Naive thymus-derived CD4-positive, alpha-beta T cell (primary cell): ENCODE results near the gene COTL1. TPM values are rescaled to one million over a fixed set of nuclear protein-coding genes. Genes with fewer than 3 reads are reported as not detected.

Experiments used
- ATAC-seq: fragments of 150-1000 bp; cut with Tn5 transposase; 2 replicates; pipeline ENCODE4 v1.10.0; 2021; ENCODE audit warnings: mild to moderate bottlenecking, moderate library complexity
- CTCF ChIA-PET: fragments of 350-600 bp; sonication (Branson Sonifier 250); formaldehyde crosslinking; loops from one replicate; lab custom pipeline; 2021; ENCODE audit warnings: antibody characterized with exemption; lab: Charles Lee
- POLR2A ChIA-PET: fragments of 350-600 bp; sonication (Branson Sonifier 250); formaldehyde crosslinking; loops from one replicate; lab custom pipeline; 2021; ENCODE audit warnings: antibody characterized with exemption, inconsistent platforms; lab: Charles Lee
- DNase-seq, 9 donors: peaks; one replicate each; pipeline versions ENCODE4 v3.0.0 to v3.0.0-alpha.2; 2020 to 2022; ENCODE audit warnings: mixed read lengths in 1 of 9
- H3K27ac ChIP-seq: one replicate; pipeline ENCODE4 v1.7.0; 2013; ENCODE audit warnings: mild to moderate bottlenecking, low read depth, low read length, moderate library complexity
- H3K27me3 ChIP-seq, 2 donors: one replicate each; pipeline ENCODE4 v1.7.0; 2013; ENCODE audit warnings: low read length in 2 of 2, mild to moderate bottlenecking in 2 of 2, moderate library complexity in 2 of 2; ENCODE audit not compliant: control insufficient read depth in 2 of 2, insufficient read depth in 2 of 2
- H3K36me3 ChIP-seq, 3 experiments: 1 replicate in 2 of 3; 2 replicates in 1 of 3; pipeline ENCODE4 v1.7.0; 2013; ENCODE audit warnings: low read length in 3 of 3, mild to moderate bottlenecking in 3 of 3, moderate library complexity in 1 of 3; ENCODE audit not compliant: insufficient read depth in 3 of 3, control insufficient read depth in 2 of 3
- H3K4me1 ChIP-seq, 2 donors: one replicate each; pipeline ENCODE4 v1.7.0; 2013; ENCODE audit warnings: low read length in 2 of 2, mild to moderate bottlenecking in 2 of 2, moderate library complexity in 1 of 2; ENCODE audit not compliant: control insufficient read depth in 2 of 2, insufficient read depth in 2 of 2
- H3K4me3 ChIP-seq: 2 replicates; pipeline ENCODE4 v1.7.0; 2013; ENCODE audit warnings: mild to moderate bottlenecking, low read length
- H3K9me3 ChIP-seq, 3 experiments: 1 replicate in 2 of 3; 2 replicates in 1 of 3; pipeline ENCODE4 v1.7.0; 2013; ENCODE audit warnings: low read length in 3 of 3; ENCODE audit not compliant: control insufficient read depth in 2 of 3
- H3K27ac Mint-ChIP-seq, 9 donors: one replicate each; pipeline ENCODE4 v1.8.0; 2020 to 2022; ENCODE audit warnings: mixed read lengths in 9 of 9, mild to moderate bottlenecking in 8 of 9, moderate library complexity in 5 of 9, inconsistent platforms in 2 of 9
- H3K27me3 Mint-ChIP-seq, 5 donors: one replicate each; pipeline ENCODE4 v1.8.0; 2021 to 2022; ENCODE audit warnings: mixed read lengths in 5 of 5, mild to moderate bottlenecking in 1 of 5
- H3K36me3 Mint-ChIP-seq, 5 donors: one replicate each; pipeline ENCODE4 v1.8.0; 2020 to 2022; ENCODE audit warnings: mixed read lengths in 5 of 5, mild to moderate bottlenecking in 3 of 5, inconsistent platforms in 1 of 5
- H3K4me1 Mint-ChIP-seq, 7 donors: one replicate each; pipeline ENCODE4 v1.8.0; 2020 to 2022; ENCODE audit warnings: mixed read lengths in 7 of 7, mild to moderate bottlenecking in 3 of 7, inconsistent platforms in 1 of 7
- H3K4me3 Mint-ChIP-seq, 10 donors: one replicate each; pipeline ENCODE4 v1.8.0; 2020 to 2022; ENCODE audit warnings: mild to moderate bottlenecking in 10 of 10, mixed read lengths in 10 of 10, moderate library complexity in 6 of 10, inconsistent platforms in 2 of 10
- H3K9me3 Mint-ChIP-seq, 11 donors: one replicate each; pipeline ENCODE4 v1.8.0; 2020 to 2022; ENCODE audit warnings: mixed read lengths in 11 of 11, mild to moderate bottlenecking in 4 of 11, inconsistent platforms in 1 of 11, moderate library complexity in 1 of 11
- intact Hi-C, 2 donors: fragments of 100-400 bp; cut with micrococcal nuclease; formaldehyde crosslinking; loops; one replicate each; pipeline ENCODE4 v1.15.1; 2023
- polyA plus RNA-seq, 2 donors: library from polyadenylated mRNA; unstranded; fragments of 300-500 nt; fragmentation: Illumina TruSeq; gene quantifications; one replicate each; pipeline ENCODE4 v1.2.3, GENCODE V29; 2021
- total RNA-seq, 6 experiments: library from RNA in 5 of 6; stranded (reverse) in 5 of 6; gene quantifications; 1 replicate in 5 of 6; 2 replicates in 1 of 6; pipeline ENCODE4 v1.2.3 and lab custom pipeline; 2021 to 2026

COTL1 gene
- total and polyA plus RNA-seq, 7 experiments from 2014 or later, result 84.2 to 704 (median 268) TPM

- Histone ChIP-seq H3K4me1 (peaks cover 82 to 89% of the 10 kb centered on the region in 2 donors), H3K27ac (peak overlapping the region; percentile 69), H3K4me3 (peak overlapping the region; percentile 5), H3K36me3 (peaks cover 0 to 8% (median 0%) of the 10 kb centered on the region in 3 experiments), H3K9me3 (no peaks in the 10 kb centered on the region), H3K27me3 (no peaks in the 10 kb centered on the region)
- Mint-ChIP-seq H3K27me3 (peaks cover 0 to 4% (median 0%) of the 10 kb centered on the region in 5 donors), H3K36me3 (peaks cover 0 to 47% (median 13%) of the 10 kb centered on the region in 5 donors), H3K4me3 (peak overlapping the region; percentile 71 to 84 (median 78)), H3K4me1 (peaks cover 72 to 96% (median 90%) of the 10 kb centered on the region in 7 donors), H3K27ac (peak overlapping the region; percentile 90 to 98 (median 95)), H3K9me3 (no peaks in the 10 kb centered on the region)
- intact Hi-C loops, result no loop called here
- ChIA-PET CTCF (interaction anchor here (0.7 to 4.2 kb wide), 9 partner anchors 9 to 88 kb away, joined by 3 to 20 read pairs (median 5); no protein-coding TSS in a partner anchor), POLR2A (interaction anchor here (0.9 to 4.6 kb wide), 13 partner anchors 9 to 84 kb away, joined by 3 to 38 read pairs (median 5); partner anchors contain the start of gene COTL1)
- DNase-seq, result no peak
- no peak for ATAC-seq
These were observed 20.9 kb downstream of the COTL1 start for GRCh38 chr16:84596801-84597527.

- peak overlapping the region; percentile 90 to 98 (median 95) for H3K27ac Mint-ChIP-seq
- intact Hi-C loops, result no loop called here
- no peaks in the 10 kb centered on the region for H3K9me3 Mint-ChIP-seq
- H3K4me1 Mint-ChIP-seq, result peaks cover 66 to 90% (median 82%) of the 10 kb centered on the region in 7 donors
- H3K27ac ChIP-seq, result peak overlapping the region; percentile 69
- H3K4me3 ChIP-seq, result no peak overlapping the region
- peaks cover 0 to 4% (median 0%) of the 10 kb centered on the region in 5 donors for H3K27me3 Mint-ChIP-seq
- DNase-seq (no peak), ATAC-seq (no peak)
- H3K9me3 ChIP-seq, result no peaks in the 10 kb centered on the region
- H3K4me1 ChIP-seq, result peaks cover 74 to 81% of the 10 kb centered on the region in 2 donors
- H3K27me3 ChIP-seq, result no peaks in the 10 kb centered on the region
- H3K36me3 Mint-ChIP-seq, result peaks cover 0 to 47% (median 14%) of the 10 kb centered on the region in 5 donors
- H3K36me3 ChIP-seq, result peaks cover 0 to 8% (median 0%) of the 10 kb centered on the region in 3 experiments
- peak overlapping the region in 7 of 10 donors; percentile 39 to 84 (median 78) for H3K4me3 Mint-ChIP-seq
- ChIA-PET POLR2A (interaction anchor here (0.9 to 3.0 kb wide), 4 partner anchors 17 to 47 kb away, joined by 3 to 26 read pairs (median 4); partner anchors contain the start of gene COTL1), CTCF (interaction anchor here (0.6 to 0.7 kb wide), 2 partner anchors 17 to 27 kb away, joined by 3 read pairs; no protein-coding TSS in a partner anchor)
These were observed 21.7 kb downstream of the COTL1 start for GRCh38 chr16:84596161-84596560.

- ChIA-PET POLR2A (interaction anchor here (1.3 to 1.6 kb wide), 3 partner anchors 11 to 43 kb away, joined by 3 to 8 read pairs (median 4); no protein-coding TSS in a partner anchor), CTCF (interaction anchor here (0.6 kb wide), 1 partner anchor 963 kb away, joined by 4 read pairs; no protein-coding TSS in a partner anchor)
- Mint-ChIP-seq H3K9me3 (no peaks in the 10 kb centered on the region), H3K27me3 (peaks cover 0 to 4% (median 0%) of the 10 kb centered on the region in 5 donors), H3K36me3 (peaks cover 0 to 45% (median 14%) of the 10 kb centered on the region in 5 donors), H3K27ac (peak overlapping the region; percentile 88 to 98 (median 96)), H3K4me3 (peak overlapping the region; percentile 67 to 85 (median 80)), H3K4me1 (peaks cover 55 to 81% (median 74%) of the 10 kb centered on the region in 7 donors)
- Histone ChIP-seq H3K4me3 (peak overlapping the region; percentile 41), H3K27ac (peak overlapping the region; percentile 73), H3K9me3 (no peaks in the 10 kb centered on the region), H3K27me3 (no peaks in the 10 kb centered on the region), H3K4me1 (peaks cover 63 to 70% of the 10 kb centered on the region in 2 donors), H3K36me3 (peaks cover 0 to 11% (median 2%) of the 10 kb centered on the region in 3 experiments)
- intact Hi-C loops, result loop anchor here in 1 of 2 donors (2.0 kb wide), 1 partner anchor 14 kb away; no protein-coding TSS in a partner anchor
- no peak for DNase-seq
- ATAC-seq, result no peak
These were observed 22.8 kb downstream of the COTL1 start for GRCh38 chr16:84595052-84595481.

GRCh38 chr16:84594725-84595038 lies 23.2 kb downstream of the COTL1 start:
- H3K4me3 Mint-ChIP-seq, result peak overlapping the region; percentile 67 to 85 (median 80)
- H3K36me3 Mint-ChIP-seq, result peaks cover 0 to 45% (median 14%) of the 10 kb centered on the region in 5 donors
- ATAC-seq, result no peak

GRCh38 chr16:84593825-84594724 lies 23.8 kb downstream of the COTL1 start:
- H3K4me3 ChIP-seq, result peak overlapping the region; percentile 41
- peaks cover 0 to 21% (median 9%) of the 10 kb centered on the region in 3 experiments for H3K36me3 ChIP-seq
- Mint-ChIP-seq H3K36me3 (peaks cover 0 to 43% (median 14%) of the 10 kb centered on the region in 5 donors), H3K27me3 (peaks cover 0 to 4% (median 0%) of the 10 kb centered on the region in 5 donors), H3K4me3 (peak overlapping the region; percentile 67 to 85 (median 79)), H3K9me3 (no peaks in the 10 kb centered on the region), H3K27ac (peak overlapping the region; percentile 88 to 98 (median 96)), H3K4me1 (peaks cover 46 to 75% (median 64%) of the 10 kb centered on the region in 7 donors)
- intact Hi-C loops, result loop anchor here in 1 of 2 donors (1.0 to 2.0 kb wide), 3 partner anchors 15 to 79 kb away; partner anchors contain the start of gene COTL1
- no peaks in the 10 kb centered on the region for H3K9me3 ChIP-seq
- DNase-seq (peak; percentile 47 to 82 (median 73)), ATAC-seq (peak; percentile 92)
- CTCF ChIA-PET, result interaction anchor here (0.6 to 1.1 kb wide), 2 partner anchors 20 to 22 kb away, joined by 3 read pairs; no protein-coding TSS in a partner anchor
- POLR2A ChIA-PET, result interaction anchor here (0.6 to 1.6 kb wide), 12 partner anchors 9 to 115 kb away, joined by 3 to 8 read pairs (median 4); partner anchors contain the start of gene COTL1
- peak overlapping the region; percentile 73 for H3K27ac ChIP-seq
- no peaks in the 10 kb centered on the region for H3K27me3 ChIP-seq
- peaks cover 53 to 60% of the 10 kb centered on the region in 2 donors for H3K4me1 ChIP-seq

More at GRCh38 chr16:84594725-84595038, 23.2 kb downstream of the COTL1 start:
- no peaks in the 10 kb centered on the region for H3K9me3 ChIP-seq
- peaks cover 60 to 66% of the 10 kb centered on the region in 2 donors for H3K4me1 ChIP-seq
- H3K36me3 ChIP-seq, result peaks cover 0 to 15% (median 5%) of the 10 kb centered on the region in 3 experiments
- POLR2A ChIA-PET, result interaction anchor here (0.6 to 1.6 kb wide), 9 partner anchors 10 to 115 kb away, joined by 3 to 8 read pairs (median 4); no protein-coding TSS in a partner anchor
- H3K27ac Mint-ChIP-seq, result peak overlapping the region; percentile 88 to 98 (median 96)
- H3K27me3 Mint-ChIP-seq, result peaks cover 0 to 4% (median 0%) of the 10 kb centered on the region in 5 donors
- CTCF ChIA-PET, result interaction anchor here (0.6 to 1.1 kb wide), 2 partner anchors 21 to 22 kb away, joined by 3 read pairs; no protein-coding TSS in a partner anchor
- no peaks in the 10 kb centered on the region for H3K9me3 Mint-ChIP-seq
- peak overlapping the region; percentile 73 for H3K27ac ChIP-seq
- DNase-seq, result no peak
- intact Hi-C loops, result loop anchor here in 1 of 2 donors (1.0 to 2.0 kb wide), 3 partner anchors 14 to 79 kb away; partner anchors contain the start of gene COTL1
- H3K4me3 ChIP-seq, result peak overlapping the region; percentile 41
- H3K27me3 ChIP-seq, result no peaks in the 10 kb centered on the region
- H3K4me1 Mint-ChIP-seq, result peaks cover 51 to 77% (median 70%) of the 10 kb centered on the region in 7 donors
